AG20443 (cell line): ENCODE results near the gene OR2A7.
"Not testable (repeated sequence)": the region's sequence is repeated elsewhere in the genome, so short reads cannot be mapped to it uniquely, and the experiment has no call there.

Source experiments
- DNase-seq: peaks from one replicate; pipeline ENCODE4 v3.0.0; 2012; ENCODE audit warnings: low spot score, mixed read lengths

OR2A7 gene

GRCh38 chr7:144264692-144265091, at the start of gene OR2A7:
TSS of gene OR2A7 (minus strand) at chr7:144264792. CDS start at chr7:144259628, 5,164 bp downstream.
- not testable (repeated sequence) for DNase-seq

- not testable (repeated sequence) for DNase-seq
Observed at GRCh38 chr7:144311872-144312469, 47.4 kb upstream of the OR2A7 start, which contains the start of gene OR2A1. TSS of gene OR2A1 (plus strand) at chr7:144312419. CDS start at chr7:144318125, 5,706 bp downstream.

- not testable (repeated sequence) for DNase-seq
Observed at GRCh38 chr7:144311218-144311617, 46.6 kb upstream of the OR2A7 start.

GRCh38 chr7:144309702-144310101, 45.1 kb upstream of the OR2A7 start:
- DNase-seq, result not testable (repeated sequence)

- DNase-seq, result not testable (repeated sequence)
Observed at GRCh38 chr7:144305156-144305555, 40.6 kb upstream of the OR2A7 start.

GRCh38 chr7:144303607-144304006, 39.0 kb upstream of the OR2A7 start:
- not testable (repeated sequence) for DNase-seq

GRCh38 chr7:144302578-144303303, 38.1 kb upstream of the OR2A7 start:
- DNase-seq, result not testable (repeated sequence)

- not testable (repeated sequence) for DNase-seq
Observed at GRCh38 chr7:144293794-144294499, 29.4 kb upstream of the OR2A7 start.

GRCh38 chr7:144292384-144293161, 28.0 kb upstream of the OR2A7 start:
- not testable (repeated sequence) for DNase-seq

- not testable (repeated sequence) for DNase-seq
Observed at GRCh38 chr7:144291607-144292006, 27.0 kb upstream of the OR2A7 start.

- DNase-seq, result not testable (repeated sequence)
Observed at GRCh38 chr7:144287171-144287784, 22.7 kb upstream of the OR2A7 start.

- not testable (repeated sequence) for DNase-seq
Observed at GRCh38 chr7:144283716-144284115, 19.1 kb upstream of the OR2A7 start.

GRCh38 chr7:144282490-144282889, 17.9 kb upstream of the OR2A7 start:
- not testable (repeated sequence) for DNase-seq

- DNase-seq, result not testable (repeated sequence)
Observed at GRCh38 chr7:144281981-144282380, 17.4 kb upstream of the OR2A7 start.

GRCh38 chr7:144280010-144280409, 15.4 kb upstream of the OR2A7 start:
- not testable (repeated sequence) for DNase-seq

GRCh38 chr7:144275281-144275680, 10.7 kb upstream of the OR2A7 start:
- not testable (repeated sequence) for DNase-seq

GRCh38 chr7:144269188-144269587, 4.6 kb upstream of the OR2A7 start, which contains the start of gene CTAGE8:
TSS of gene CTAGE8 (minus strand) at chr7:144269288. CDS start at chr7:144269250, 38 bp downstream.
- DNase-seq, result not testable (repeated sequence)

GRCh38 chr7:144262128-144262527, 2.5 kb downstream of the OR2A7 start:
- not testable (repeated sequence) for DNase-seq

- DNase-seq, result not testable (repeated sequence)
Observed at GRCh38 chr7:144259067-144259466, 5.5 kb downstream of the OR2A7 start.

GRCh38 chr7:144256112-144256511, 8.5 kb downstream of the OR2A7 start:
- no peak for DNase-seq

GRCh38 chr7:144255471-144255897, 9.1 kb downstream of the OR2A7 start:
- DNase-seq, result peak; percentile 7
